HEK293 (cell line): ENCODE results near the gene MCM6.

Experiments used
- CTCF ChIA-PET: fragments of 350-600 bp; formaldehyde crosslinking; extraction: SDS; loops from one replicate; lab custom pipeline; 2021; ENCODE audit warnings: antibody characterized with exemption; lab: Yijun Ruan, JAX
- POLR2A ChIA-PET: fragments of 300-600 bp; formaldehyde crosslinking; extraction: SDS; loops from one replicate; lab custom pipeline; 2020; ENCODE audit warnings: antibody characterized with exemption, inconsistent platforms; lab: Yijun Ruan, JAX
- H3K27ac ChIP-seq: fragments of 200-500 bp; sonication (Bioruptor generic); 2 replicates; pipeline ENCODE4 v1.5.1; 2014; ENCODE audit warnings: low read depth, low read length, control low read depth, inconsistent platforms; ENCODE audit errors: extremely low read depth
- H3K36me3 ChIP-seq, 2 experiments: fragments of 200-500 bp in 1 of 2; sonication (Bioruptor generic) in 1 of 2; 1 replicate in 1 of 2; 2 replicates in 1 of 2; pipeline ENCODE4 v1.5.1; 2014 to 2017; ENCODE audit warnings: inconsistent platforms in 2 of 2, low read length in 2 of 2; ENCODE audit not compliant: control insufficient read depth in 2 of 2, insufficient read depth in 1 of 2
- H3K4me1 ChIP-seq: fragments of 200-500 bp; sonication (Bioruptor generic); 2 replicates; pipeline ENCODE4 v1.5.1; 2014; ENCODE audit warnings: mild to moderate bottlenecking, low read length, inconsistent platforms; ENCODE audit not compliant: control insufficient read depth, insufficient read depth
- H3K4me3 ChIP-seq: 2 replicates; pipeline ENCODE4 v1.5.1; 2011; ENCODE audit warnings: low read depth, mild to moderate bottlenecking, control low read depth, low read length, moderate library complexity
- H3K9me3 ChIP-seq: fragments of 200-500 bp; sonication (Bioruptor generic); 2 replicates; pipeline ENCODE4 v1.5.1; 2014; ENCODE audit warnings: low read depth, low read length, inconsistent platforms; ENCODE audit not compliant: control insufficient read depth, insufficient read depth
- GLIS2 ChIP-seq: fragments of 450-650 bp; formaldehyde crosslinking; IDR thresholded peaks from 2 replicates; pipeline ENCODE4 v1.5.1; 2016; ENCODE audit warnings: missing biosample characterization, missing genetic modification characterization
- HOXD13 ChIP-seq: sonication (generic); formaldehyde crosslinking; IDR thresholded peaks from 2 replicates; pipeline ENCODE4 v1.8.0; 2022; ENCODE audit warnings: missing genetic modification reagents, borderline replicate concordance
- KLF7 ChIP-seq: fragments of 450-650 bp; formaldehyde crosslinking; IDR thresholded peaks from 2 replicates; pipeline ENCODE4 v1.5.1; 2016; ENCODE audit warnings: missing biosample characterization, missing genetic modification characterization, borderline replicate concordance
- MYNN ChIP-seq: fragments of 450-650 bp; formaldehyde crosslinking; IDR thresholded peaks from 2 replicates; pipeline ENCODE4 v1.5.1; 2016; ENCODE audit warnings: missing biosample characterization, missing genetic modification characterization, borderline replicate concordance
- OSR2 ChIP-seq: fragments of 450-650 bp; formaldehyde crosslinking; IDR thresholded peaks from 2 replicates; pipeline ENCODE4 v1.5.1; 2016; ENCODE audit warnings: missing biosample characterization, missing genetic modification characterization
- PBX3 ChIP-seq: sonication (generic); formaldehyde crosslinking; IDR thresholded peaks from 2 replicates; pipeline ENCODE4 v1.8.1; 2022; ENCODE audit warnings: mild to moderate bottlenecking, moderate library complexity, missing genetic modification reagents
- PRDM6 ChIP-seq: fragments of 450-650 bp; formaldehyde crosslinking; IDR thresholded peaks from 2 replicates; pipeline ENCODE4 v1.5.1; 2017; ENCODE audit warnings: missing biosample characterization, missing genetic modification characterization
- RBAK ChIP-seq: fragments of 450-650 bp; formaldehyde crosslinking; IDR thresholded peaks from 2 replicates; pipeline ENCODE4 v1.5.1; 2016; ENCODE audit warnings: missing biosample characterization, missing genetic modification characterization
- SP2 ChIP-seq: fragments of 450-650 bp; formaldehyde crosslinking; IDR thresholded peaks from 2 replicates; pipeline ENCODE4 v1.5.1; 2016; ENCODE audit warnings: missing biosample characterization, missing genetic modification characterization
- WT1 ChIP-seq: fragments of 450-650 bp; formaldehyde crosslinking; IDR thresholded peaks from 2 replicates; pipeline ENCODE4 v1.5.1; 2016; ENCODE audit warnings: missing biosample characterization, missing genetic modification characterization
- ZBTB26 ChIP-seq: fragments of 450-650 bp; formaldehyde crosslinking; optimal IDR thresholded peaks from 2 replicates; pipeline ENCODE3; 2016; ENCODE audit warnings: missing biosample characterization, mild to moderate bottlenecking, missing genetic modification characterization
- ZFP3 ChIP-seq: fragments of 450-650 bp; formaldehyde crosslinking; IDR thresholded peaks from 2 replicates; pipeline ENCODE4 v1.5.1; 2016; ENCODE audit warnings: low read depth, missing biosample characterization, missing genetic modification characterization
- ZNF146 ChIP-seq: fragments of 450-650 bp; formaldehyde crosslinking; IDR thresholded peaks from 2 replicates; pipeline ENCODE4 v1.5.1; 2016; ENCODE audit warnings: missing biosample characterization, missing genetic modification characterization
- ZNF157 ChIP-seq: fragments of 450-650 bp; formaldehyde crosslinking; IDR thresholded peaks from 2 replicates; pipeline ENCODE4 v1.5.1; 2016; ENCODE audit warnings: missing biosample characterization, missing genetic modification characterization
- ZNF16 ChIP-seq: fragments of 450-650 bp; formaldehyde crosslinking; IDR thresholded peaks from 2 replicates; pipeline ENCODE4 v1.5.1; 2016; ENCODE audit warnings: low read depth, missing biosample characterization, missing genetic modification characterization
- ZNF280C ChIP-seq: fragments of 450-650 bp; formaldehyde crosslinking; IDR thresholded peaks from 2 replicates; pipeline ENCODE4 v1.5.1; 2016; ENCODE audit warnings: missing biosample characterization, missing genetic modification characterization
- ZNF324 ChIP-seq: fragments of 450-650 bp; formaldehyde crosslinking; IDR thresholded peaks from 2 replicates; pipeline ENCODE4 v1.5.1; 2016; ENCODE audit warnings: missing biosample characterization, missing genetic modification characterization
- ZNF391 ChIP-seq: fragments of 450-650 bp; formaldehyde crosslinking; IDR thresholded peaks from 2 replicates; pipeline ENCODE4 v1.5.1; 2016; ENCODE audit warnings: low read depth, missing biosample characterization, missing genetic modification characterization, borderline replicate concordance
- ZNF416 ChIP-seq: fragments of 450-650 bp; formaldehyde crosslinking; IDR thresholded peaks from 2 replicates; pipeline ENCODE4 v1.5.1; 2016; ENCODE audit warnings: missing biosample characterization, missing genetic modification characterization
- ZNF48 ChIP-seq: fragments of 450-650 bp; formaldehyde crosslinking; IDR thresholded peaks from 2 replicates; pipeline ENCODE4 v1.5.1; 2016; ENCODE audit warnings: missing biosample characterization, missing genetic modification characterization
- ZNF544 ChIP-seq: fragments of 450-650 bp; formaldehyde crosslinking; IDR thresholded peaks from 2 replicates; pipeline ENCODE4 v1.5.0; 2017; ENCODE audit warnings: missing biosample characterization, missing genetic modification characterization
- ZNF624 ChIP-seq: fragments of 450-650 bp; formaldehyde crosslinking; IDR thresholded peaks from 2 replicates; pipeline ENCODE4 v1.5.1; 2017; ENCODE audit warnings: missing biosample characterization, missing genetic modification characterization
- ZNF645 ChIP-seq: fragments of 450-650 bp; formaldehyde crosslinking; IDR thresholded peaks from 2 replicates; pipeline ENCODE4; 2016; ENCODE audit warnings: missing biosample characterization, missing genetic modification characterization
- ZNF747 ChIP-seq: fragments of 450-650 bp; formaldehyde crosslinking; IDR thresholded peaks from 2 replicates; pipeline ENCODE4 v1.5.1; 2016; ENCODE audit warnings: missing biosample characterization, missing genetic modification characterization
- ZSCAN16 ChIP-seq: fragments of 450-650 bp; formaldehyde crosslinking; IDR thresholded peaks from 2 replicates; pipeline ENCODE4 v1.5.1; 2016; ENCODE audit warnings: missing biosample characterization, missing genetic modification characterization
- ZXDB ChIP-seq: fragments of 450-650 bp; formaldehyde crosslinking; IDR thresholded peaks from 2 replicates; pipeline ENCODE4 v1.5.1; 2016; ENCODE audit warnings: missing biosample characterization, missing genetic modification characterization

The MCM6 gene

GRCh38 chr2:135853401-135853800 lies 22.8 kb downstream of the MCM6 start:
- no peaks in the 10 kb centered on the region for H3K4me1 ChIP-seq
- ChIA-PET POLR2A (no interaction called here), CTCF (interaction anchor here (0.5 to 0.6 kb wide), 3 partner anchors 9 to 864 kb away, joined by 3 to 4 read pairs (median 3); no protein-coding TSS in a partner anchor)
- H3K4me3 ChIP-seq: no peak overlapping the region
- H3K27ac ChIP-seq: no peak overlapping the region
- no peaks in the 10 kb centered on the region for H3K9me3 ChIP-seq
- TF ChIP-seq ZNF48 (tag by site-specific recombination) (no peak), ZNF416 (tag by site-specific recombination) (no peak)
- H3K36me3 ChIP-seq: peaks cover 83 to 95% of the 10 kb centered on the region in 2 experiments

- H3K27ac ChIP-seq: no peak overlapping the region
- H3K36me3 ChIP-seq: peaks cover 83 to 96% of the 10 kb centered on the region in 2 experiments
- ChIA-PET POLR2A (no interaction called here), CTCF (no interaction called here)
- no peaks in the 10 kb centered on the region for H3K4me1 ChIP-seq
- TF ChIP-seq ZNF324: no peak
- no peak for TF ChIP-seq ZXDB (tag by site-specific recombination)
- TF ChIP-seq RBAK (tag by site-specific recombination): no peak
- TF ChIP-seq ZNF16 (tag by site-specific recombination): no peak
- no peak for TF ChIP-seq ZSCAN16 (tag by site-specific recombination)
- no peak for TF ChIP-seq ZNF544
- TF ChIP-seq ZFP3: no peak
- TF ChIP-seq PRDM6: no peak
- TF ChIP-seq HOXD13 (CRISPR knock-in tag): no peak
- no peak for TF ChIP-seq ZNF146 (tag by site-specific recombination)
- no peak for TF ChIP-seq MYNN
- no peak for TF ChIP-seq WT1 (tag by site-specific recombination)
- no peak overlapping the region for H3K4me3 ChIP-seq
- H3K9me3 ChIP-seq: no peaks in the 10 kb centered on the region
Measured at GRCh38 chr2:135851858-135852257, 24.4 kb downstream of the MCM6 start.

- Histone ChIP-seq H3K4me1 (no peaks in the 10 kb centered on the region), H3K9me3 (no peaks in the 10 kb centered on the region), H3K27ac (no peak overlapping the region), H3K36me3 (peaks cover 87 to 96% of the 10 kb centered on the region in 2 experiments), H3K4me3 (no peak overlapping the region)
- POLR2A ChIA-PET: no interaction called here
- CTCF ChIA-PET: interaction anchor here (1.0 kb wide), 1 partner anchor 63 kb away, joined by 4 read pairs; no protein-coding TSS in a partner anchor
- TF ChIP-seq GLIS2 (no peak), PBX3 (CRISPR knock-in tag) (no peak), ZNF624 (tag by site-specific recombination) (no peak), ZNF747 (tag by site-specific recombination) (no peak), ZNF157 (tag by site-specific recombination) (no peak), ZNF391 (tag by site-specific recombination) (no peak), ZBTB26 (tag by site-specific recombination) (no peak), ZNF645 (tag by site-specific recombination) (no peak), KLF7 (tag by site-specific recombination) (no peak), SP2 (tag by site-specific recombination) (no peak), ZNF280C (tag by site-specific recombination) (no peak), OSR2 (tag by site-specific recombination) (no peak)
Measured at GRCh38 chr2:135850892-135851668, 25.2 kb downstream of the MCM6 start.
